GM12801 (cell line): ENCODE results near the gene PPP1R17.

Source experiments
- CTCF ChIP-seq: IDR thresholded peaks from one replicate; pipeline ENCODE4 v1.5.1; 2011; ENCODE audit warnings: control low read depth; ENCODE audit not compliant: insufficient read length; ENCODE audit errors: extremely low read depth

Gene PPP1R17

GRCh38 chr7:31729195-31729804 lies 42.3 kb downstream of the PPP1R17 start:
- no peak for TF ChIP-seq CTCF

- TF ChIP-seq CTCF = no peak
These were observed 47.4 kb downstream of the PPP1R17 start for GRCh38 chr7:31734456-31734855.

- TF ChIP-seq CTCF = no peak
These were observed 49.3 kb downstream of the PPP1R17 start for GRCh38 chr7:31735991-31736982.

GRCh38 chr7:31741852-31742251 lies 54.8 kb downstream of the PPP1R17 start:
- no peak for TF ChIP-seq CTCF

- no peak for TF ChIP-seq CTCF
These were observed 57.4 kb downstream of the PPP1R17 start for GRCh38 chr7:31744294-31744874.

GRCh38 chr7:31747553-31747952 lies 60.5 kb downstream of the PPP1R17 start:
- TF ChIP-seq CTCF = no peak

GRCh38 chr7:31748084-31748483 lies 61.1 kb downstream of the PPP1R17 start:
- no peak for TF ChIP-seq CTCF
